GM23248 (cell line): Measurements from ENCODE around the gene ADAMTSL3.

ENCODE experiments used
- EZH2 ChIP-seq: fragments of 200-600 bp; sonication (generic); IDR thresholded peaks from 2 replicates; pipeline ENCODE4 v1.6.1; 2018; ENCODE audit warnings: antibody characterized with exemption, mild to moderate bottlenecking; ENCODE audit not compliant: insufficient read depth, poor library complexity, severe bottlenecking
- EZH2phosphoT487 ChIP-seq: fragments of 200-600 bp; sonication (generic); IDR thresholded peaks from 2 replicates; pipeline ENCODE4 v1.6.1; 2018; ENCODE audit warnings: antibody characterized with exemption, moderate library complexity, mild to moderate bottlenecking, low read depth; ENCODE audit not compliant: insufficient read depth

DNA sequence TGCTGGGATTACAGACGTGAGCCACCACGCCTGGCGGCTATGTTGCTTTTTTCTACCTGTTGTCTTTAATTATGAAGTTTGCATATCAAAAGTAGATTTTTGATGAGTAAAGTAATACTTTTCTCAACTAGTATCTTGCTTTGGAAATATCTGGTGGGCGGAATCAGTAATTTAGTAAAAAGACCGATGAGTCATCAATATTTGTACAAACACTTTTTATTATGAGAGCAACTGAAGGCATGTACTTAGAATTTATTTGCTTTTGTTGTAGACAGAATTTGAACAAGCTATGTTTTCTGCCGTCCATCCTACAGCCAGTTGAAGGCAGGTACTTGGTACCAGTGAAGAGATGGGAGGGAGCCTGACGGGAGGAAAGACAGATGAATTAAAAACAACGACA, 164.7 kb downstream of the ADAMTSL3 start:
- TF ChIP-seq EZH2phosphoT487 = no peak
- TF ChIP-seq EZH2 = no peak
